ENCODE results near the gene OTOGL.

The OTOGL gene

GRCh38 chr12:80374615-80375014 is 275.3 kb downstream of the OTOGL start:
- TF ChIP-seq YY1 (IDR thresholded peaks at IDR 0.05; ENCODE audit: low read depth) (no peak), TCF12 (IDR thresholded peaks at IDR 0.05; ENCODE audit: low read depth) (no peak), USF1 (IDR thresholded peaks at IDR 0.05) (no peak), ZBTB7A (IDR thresholded peaks at IDR 0.05; ENCODE audit: low read depth) (no peak), FOXM1 (IDR thresholded peaks at IDR 0.05; ENCODE audit: borderline replicate concordance, low read depth) (no peak), CEBPB (IDR thresholded peaks at IDR 0.05) (no peak), CREB1 (IDR thresholded peaks at IDR 0.05; ENCODE audit: low read depth) (no peak), MAX (IDR thresholded peaks at IDR 0.05) (no peak), TEAD4 (IDR thresholded peaks at IDR 0.05) (no peak), REST (IDR thresholded peaks at IDR 0.05; ENCODE audit: low read depth) (no peak), TAF1 (IDR thresholded peaks at IDR 0.05; ENCODE audit: low read depth) (no peak), RAD21 (IDR thresholded peaks at IDR 0.05; ENCODE audit: low read depth) (no peak), NFIC (IDR thresholded peaks at IDR 0.05) (no peak), EGR1 (IDR thresholded peaks at IDR 0.05) (no peak), EP300 (IDR thresholded peaks at IDR 0.05; ENCODE audit: borderline replicate concordance) (no peak)

GRCh38 chr12:80377140-80377794 is 277.9 kb downstream of the OTOGL start:
- no peak for TF ChIP-seq USF1 (IDR thresholded peaks at IDR 0.05)
- no peak for TF ChIP-seq MAX (IDR thresholded peaks at IDR 0.05)
- no peak for TF ChIP-seq YY1 (IDR thresholded peaks at IDR 0.05; ENCODE audit: low read depth)
- no peak for TF ChIP-seq CREB1 (IDR thresholded peaks at IDR 0.05; ENCODE audit: low read depth)
- TF ChIP-seq NFIC (IDR thresholded peaks at IDR 0.05) = no peak

- TF ChIP-seq YY1 (IDR thresholded peaks at IDR 0.05; ENCODE audit: low read depth) = no peak
- no peak for TF ChIP-seq REST (IDR thresholded peaks at IDR 0.05; ENCODE audit: low read depth)
- no peak for TF ChIP-seq TCF12 (IDR thresholded peaks at IDR 0.05; ENCODE audit: low read depth)
- TF ChIP-seq RAD21 (IDR thresholded peaks at IDR 0.05; ENCODE audit: low read depth) = no peak
- TF ChIP-seq CEBPB (IDR thresholded peaks at IDR 0.05) = no peak
Observed at GRCh38 chr12:80381121-80381520, 281.8 kb downstream of the OTOGL start.

- TF ChIP-seq YY1 (IDR thresholded peaks at IDR 0.05; ENCODE audit: low read depth) = no peak
- TF ChIP-seq EGR1 (IDR thresholded peaks at IDR 0.05) = no peak
- TF ChIP-seq TCF12 (IDR thresholded peaks at IDR 0.05; ENCODE audit: low read depth) = no peak
- no peak for TF ChIP-seq REST (IDR thresholded peaks at IDR 0.05; ENCODE audit: low read depth)
- TF ChIP-seq RAD21 (IDR thresholded peaks at IDR 0.05; ENCODE audit: low read depth) = no peak
- TF ChIP-seq MAX (IDR thresholded peaks at IDR 0.05) = no peak
- no peak for TF ChIP-seq FOXM1 (IDR thresholded peaks at IDR 0.05; ENCODE audit: borderline replicate concordance, low read depth)
- no peak for TF ChIP-seq CEBPB (IDR thresholded peaks at IDR 0.05)
Observed at GRCh38 chr12:80382254-80382653, 282.9 kb downstream of the OTOGL start.

- TF ChIP-seq RAD21 (IDR thresholded peaks at IDR 0.05; ENCODE audit: low read depth) (no peak), TEAD4 (IDR thresholded peaks at IDR 0.05) (no peak), TAF1 (IDR thresholded peaks at IDR 0.05; ENCODE audit: low read depth) (no peak)
Observed at GRCh38 chr12:80400571-80400991, 301.2 kb downstream of the OTOGL start.
